GM21825 (cell line): ENCODE data around the gene GBA2.
A peak's percentile ranks its signal among the peaks of the same experiment; 100 is the strongest.

ENCODE experiments used
- ATAC-seq: cut with Tn5 transposase; IDR thresholded peaks from one replicate; pipeline ENCODE4 v1.9.1; 2021; ENCODE audit warnings: mild to moderate bottlenecking, moderate library complexity; ENCODE audit not compliant: unreplicated experiment

The GBA2 gene

DNA sequence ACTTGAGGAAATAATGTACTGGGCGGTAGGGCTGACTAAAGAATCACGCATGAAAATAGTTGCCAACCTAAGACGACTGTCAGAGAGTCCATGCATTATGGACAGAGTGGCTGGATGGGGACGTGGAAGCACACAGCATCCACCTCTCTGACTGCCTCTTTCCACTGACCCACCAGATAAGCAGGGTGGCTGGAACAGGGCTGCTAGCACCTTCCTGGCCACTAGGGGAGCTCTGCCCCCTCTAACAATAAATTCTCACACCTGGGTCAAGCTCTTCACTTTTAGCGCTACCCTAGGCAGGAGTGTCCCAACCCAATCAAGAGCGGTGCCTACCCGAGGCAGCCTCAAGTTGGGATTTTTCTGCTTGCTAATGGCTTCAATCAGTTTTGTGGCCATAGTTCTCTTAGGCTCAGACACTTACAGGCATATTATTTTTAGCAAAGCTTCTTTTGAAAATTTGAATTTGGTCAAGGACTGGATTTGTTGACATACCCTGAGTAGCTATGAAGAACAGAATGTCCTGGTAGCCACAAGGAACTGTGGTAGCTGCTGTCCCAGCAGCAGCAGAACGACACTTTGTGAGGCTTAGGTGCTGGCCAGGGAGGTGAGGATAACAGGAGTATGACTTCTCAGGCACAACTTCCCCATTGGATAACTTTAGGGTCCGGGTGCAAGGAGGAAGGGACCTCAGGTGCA lies 52.4 kb downstream of the GBA2 start:
- ATAC-seq, result peak; percentile 82

DNA sequence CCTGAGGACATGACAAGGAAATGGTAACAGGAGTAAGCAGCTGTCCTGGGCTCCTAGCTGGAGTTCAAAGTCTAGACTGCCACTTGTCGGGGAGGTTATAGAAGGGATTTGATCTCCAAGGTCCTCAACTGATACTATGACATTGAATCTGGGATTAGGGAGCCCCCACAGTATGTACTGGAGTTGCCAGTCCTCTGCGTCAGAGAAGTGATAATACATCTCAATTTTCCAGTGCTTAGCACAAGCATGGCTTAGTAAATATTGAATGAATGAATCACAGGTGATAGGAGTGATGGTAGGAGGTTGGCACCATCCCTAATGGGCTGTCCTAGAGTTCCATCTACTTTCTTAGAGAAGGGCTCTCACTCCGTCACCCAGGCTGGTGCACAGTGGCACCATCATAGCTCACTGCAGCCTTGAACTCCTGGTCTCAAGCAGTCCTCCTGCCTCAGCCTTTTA lies 53.1 kb downstream of the GBA2 start:
- ATAC-seq, result no peak

- ATAC-seq, result no peak
Measured at GRCh38 chr9:35691757-35692301, 57.2 kb downstream of the GBA2 start.

- ATAC-seq, result no peak
Measured at GRCh38 chr9:35691334-35691650, 57.7 kb downstream of the GBA2 start.

- no peak for ATAC-seq
Measured at GRCh38 chr9:35690614-35691333, 58.3 kb downstream of the GBA2 start.

DNA sequence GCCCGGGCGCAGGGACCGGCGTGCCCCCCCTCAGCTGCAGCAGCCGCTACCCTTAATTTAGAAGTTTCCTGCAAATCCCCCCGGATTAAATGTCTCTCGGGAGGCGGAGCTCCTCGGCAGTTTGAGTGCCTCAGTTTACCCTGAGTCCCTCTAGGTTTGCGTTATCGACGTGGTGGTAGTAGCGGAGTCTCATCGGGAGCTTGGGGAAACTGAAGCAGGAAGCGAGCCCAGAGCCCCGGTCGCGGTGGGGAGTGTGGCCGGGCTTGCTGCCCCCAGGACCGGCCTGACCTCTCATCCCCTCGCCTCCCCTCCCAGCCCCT lies 58.8 kb downstream of the GBA2 start:
- no peak for ATAC-seq

DNA sequence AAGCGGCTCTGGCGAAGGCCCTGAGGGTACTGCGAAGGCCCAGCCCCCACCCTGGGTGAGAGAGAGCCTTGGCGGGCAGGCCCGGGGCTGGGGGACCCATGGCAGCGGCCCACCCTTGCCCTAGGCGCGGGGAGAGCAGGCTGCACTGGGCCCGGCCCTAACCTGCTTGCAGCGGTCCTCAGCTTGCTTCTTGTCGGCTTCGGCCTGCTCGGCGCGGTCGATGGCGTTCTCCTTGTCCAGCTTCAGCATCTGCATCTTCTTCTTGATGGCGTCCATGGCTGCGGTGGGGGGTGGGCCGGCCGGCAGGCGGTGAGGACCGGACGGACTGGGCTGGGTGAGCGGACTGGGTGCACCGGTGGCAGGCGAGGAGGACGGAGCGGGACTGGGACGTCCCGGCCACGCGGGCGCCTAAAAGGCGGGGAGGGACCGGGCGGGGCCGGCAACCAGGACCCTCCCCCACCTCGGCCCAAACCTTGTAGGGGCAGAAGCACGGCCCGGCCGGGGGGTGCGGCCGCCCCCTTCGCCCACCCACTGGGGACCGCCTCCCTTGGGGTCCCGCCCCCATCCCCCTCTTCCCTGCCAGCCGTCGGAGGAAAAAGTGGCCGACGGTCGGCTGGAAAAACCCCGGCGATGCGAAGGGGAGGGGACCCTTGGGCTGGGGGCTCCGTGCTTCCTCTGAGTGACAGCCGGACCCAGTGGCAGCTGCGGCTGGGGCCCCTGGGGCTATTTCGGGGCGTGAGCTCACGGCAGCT lies 59.3 kb downstream of the GBA2 start, which contains the start of gene TPM2:
Gene TPM2, minus strand, starts transcription at position 384 of the 752 bp plus-strand sequence. Its CDS starts 108 bp downstream, at position 276.
- no peak for ATAC-seq

GRCh38 chr9:35688558-35689541 lies 60.2 kb downstream of the GBA2 start:
- ATAC-seq, result no peak

- no peak for ATAC-seq
Measured at GRCh38 chr9:35687972-35688557, 61.0 kb downstream of the GBA2 start.

GRCh38 chr9:35687306-35687705 lies 61.7 kb downstream of the GBA2 start:
- no peak for ATAC-seq
